Eye (tissue), 1 donor: Measurements from ENCODE around the gene WFIKKN2.

Experiments
- DNase-seq: peaks from one replicate; pipeline ENCODE4 v3.0.0-alpha.2; 2015

Gene WFIKKN2

DNA sequence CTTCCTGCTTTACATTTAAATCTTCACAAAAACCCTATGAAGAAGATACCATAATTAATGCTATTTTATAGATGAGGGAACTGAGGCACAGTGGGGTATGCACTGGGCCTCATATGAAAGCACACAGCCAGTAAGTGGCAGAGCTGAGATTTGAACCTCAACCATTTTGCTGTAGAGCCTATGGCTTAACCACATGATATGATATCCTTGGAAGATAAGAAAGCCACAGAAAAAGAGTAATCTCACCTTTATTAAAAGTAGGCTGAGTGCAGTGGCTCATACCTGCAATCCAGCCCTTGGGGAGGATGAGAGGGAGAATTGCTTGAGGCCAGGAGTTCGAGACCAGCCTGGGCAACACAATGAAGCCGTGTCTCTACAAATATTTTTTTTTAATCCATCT is 45.8 kb downstream of the WFIKKN2 start:
- no peak for DNase-seq

- DNase-seq, result no peak
Observed at GRCh38 chr17:50882851-50883250, 47.5 kb downstream of the WFIKKN2 start.

DNA sequence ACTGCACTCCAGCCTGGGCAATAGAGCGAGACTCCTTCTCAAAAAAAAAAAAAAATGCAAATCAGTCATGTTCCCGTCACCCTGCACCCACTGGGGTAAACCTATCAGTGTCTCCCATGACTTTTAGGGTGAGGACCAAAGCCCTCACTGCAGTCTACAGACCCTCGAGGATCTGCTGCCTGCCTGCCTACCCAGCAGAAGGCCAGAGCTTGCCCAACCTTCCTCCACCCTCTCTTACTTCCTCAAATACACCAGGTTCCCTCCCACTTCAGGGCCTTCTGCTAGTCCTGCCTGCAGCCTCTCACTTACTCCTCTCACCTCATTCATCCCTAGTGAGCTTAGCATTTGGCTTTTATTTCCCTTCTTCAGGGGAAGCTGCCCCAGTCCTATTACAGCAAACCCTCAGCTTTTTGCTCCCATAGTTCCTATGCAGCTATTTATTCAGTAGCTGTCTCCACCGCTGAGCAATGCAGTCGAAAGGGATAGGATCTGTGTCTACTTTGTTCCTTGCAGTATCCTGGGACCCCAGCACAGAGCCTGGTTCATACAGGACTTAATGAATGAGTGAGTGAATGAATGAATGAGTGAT is 48.6 kb downstream of the WFIKKN2 start:
- no peak for DNase-seq

DNA sequence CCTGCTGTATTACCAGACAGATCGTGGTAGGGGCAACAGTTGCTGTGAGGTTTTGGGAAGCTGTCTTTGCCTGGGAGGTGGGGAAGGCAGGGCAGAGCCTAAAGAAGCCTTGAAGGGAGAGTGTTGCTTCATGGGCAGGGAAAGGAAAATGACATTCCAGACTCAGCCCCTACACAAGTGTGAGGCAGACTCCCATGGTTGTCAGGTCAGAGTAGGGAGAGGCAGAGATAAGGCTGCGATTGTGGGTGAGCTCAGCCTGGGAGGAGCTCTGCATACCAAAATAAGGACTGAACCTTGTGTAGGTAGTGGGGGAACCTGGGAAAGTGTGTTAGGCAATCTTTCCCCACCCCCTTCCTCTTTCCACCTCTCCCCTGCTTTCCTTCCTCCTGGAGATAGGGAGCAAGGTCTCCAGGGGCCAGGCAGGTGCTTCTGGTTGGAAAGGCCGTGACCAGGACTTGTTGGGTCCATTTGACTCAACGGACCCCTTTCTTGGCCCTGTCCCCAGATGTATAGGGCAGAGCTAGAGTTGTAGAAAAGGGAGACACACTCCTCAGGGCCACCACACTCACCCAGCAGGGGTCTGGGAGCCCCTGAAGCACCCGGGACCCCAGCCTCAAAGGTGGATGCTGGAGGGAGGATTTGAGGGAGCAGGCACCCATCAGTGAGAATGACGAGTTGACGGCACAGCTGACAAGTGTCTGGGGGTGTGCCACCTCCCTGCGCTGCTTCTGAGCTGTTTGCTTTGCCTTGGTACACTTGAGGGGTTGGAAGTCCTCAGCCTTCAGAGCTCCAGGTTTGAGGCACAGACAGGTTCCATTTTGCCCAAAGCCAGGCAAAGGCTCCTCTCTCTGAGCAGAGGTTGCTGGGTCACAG is 49.3 kb downstream of the WFIKKN2 start:
- DNase-seq, result no peak

- no peak for DNase-seq
Observed at GRCh38 chr17:50887705-50888245, 52.4 kb downstream of the WFIKKN2 start.

DNA sequence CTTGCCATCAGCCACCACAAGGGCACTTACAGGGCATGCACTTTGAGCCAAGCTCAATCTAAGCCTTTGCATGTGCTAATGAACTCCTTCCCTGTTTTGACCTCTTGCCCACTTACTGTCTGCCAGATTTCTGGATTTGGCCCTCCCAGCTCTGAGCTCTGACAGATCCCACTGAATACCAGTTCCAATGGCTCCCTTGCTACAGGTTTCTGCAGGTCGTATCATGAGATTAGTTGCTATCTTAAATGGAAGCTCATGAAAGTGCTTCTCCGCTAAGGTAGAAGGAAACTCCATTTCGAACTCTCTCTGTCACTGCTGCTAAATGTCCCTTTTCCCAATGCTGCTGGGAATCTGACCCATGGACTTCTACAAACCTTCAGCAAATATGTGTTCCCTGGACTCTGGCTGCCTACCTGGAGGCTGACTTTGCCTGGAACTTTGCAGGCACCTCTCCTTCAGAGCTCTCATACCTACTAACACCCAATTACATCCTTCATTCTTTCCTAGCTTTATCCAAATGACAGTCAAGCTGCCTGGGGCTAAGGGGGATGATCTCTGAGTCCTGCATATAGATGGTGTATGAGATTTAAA is 54.2 kb downstream of the WFIKKN2 start:
- no peak for DNase-seq

DNA sequence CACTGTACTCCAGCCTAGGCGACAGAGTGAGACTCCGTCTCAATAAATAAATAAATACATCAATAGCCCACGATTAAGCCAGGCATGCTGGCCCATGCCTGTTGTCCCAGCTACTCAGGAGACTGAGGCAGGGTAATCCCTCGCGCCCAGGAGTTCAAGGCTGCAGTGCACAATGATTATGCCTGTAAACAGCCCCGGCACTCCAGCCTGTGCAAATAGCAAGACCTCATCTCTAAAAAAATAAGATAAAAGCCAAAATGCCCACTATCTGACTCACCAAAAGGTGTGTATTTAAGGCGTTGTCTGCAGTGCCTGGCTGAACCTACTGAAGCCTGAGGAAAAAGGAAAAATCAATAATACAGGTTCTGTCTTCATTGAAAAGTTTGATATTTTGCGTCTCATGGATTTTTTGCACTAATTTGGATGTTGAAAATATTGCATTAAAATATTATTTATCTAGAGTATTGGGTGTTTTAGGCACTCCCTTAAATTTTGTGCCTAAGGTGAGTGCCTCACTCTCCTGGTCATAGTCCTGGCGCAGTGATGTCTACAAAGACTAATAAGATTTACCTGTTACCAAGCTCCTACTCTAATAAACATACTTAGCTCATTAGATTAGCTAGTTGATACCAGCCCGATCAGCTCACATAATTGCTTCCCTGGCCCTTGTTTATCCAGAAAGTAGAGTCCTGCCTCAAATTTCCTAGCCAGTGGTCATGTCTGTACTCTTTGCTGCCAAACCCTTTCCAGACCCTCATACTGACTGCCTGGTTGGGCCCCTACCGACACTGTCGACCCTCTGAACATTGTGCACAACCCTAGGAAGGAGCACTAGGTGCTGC is 55.5 kb downstream of the WFIKKN2 start:
- no peak for DNase-seq

DNA sequence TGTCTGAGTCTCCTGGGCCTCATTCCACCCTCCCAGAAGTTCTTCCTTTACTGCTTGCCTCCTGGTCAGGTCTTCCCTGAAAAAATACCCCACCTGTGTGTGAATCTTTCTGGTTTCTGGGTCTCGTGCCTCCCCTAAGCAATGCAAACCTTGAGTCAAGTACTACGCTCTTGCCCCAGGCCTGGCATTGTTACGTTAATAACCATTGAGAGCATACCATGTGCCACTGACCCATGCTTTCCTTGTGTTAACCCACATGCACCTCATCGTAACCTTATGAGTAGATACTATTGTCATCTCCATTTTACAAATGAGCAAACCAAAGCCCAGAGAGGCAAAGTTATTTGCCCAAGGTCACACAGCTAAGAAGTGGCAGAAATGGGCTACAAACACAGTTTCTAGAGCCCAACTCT is 56.2 kb downstream of the WFIKKN2 start:
- no peak for DNase-seq
